Measurements from ENCODE around the gene GRM1.

GRM1 gene

GRCh38 chr6:146381486-146381885 lies 352.6 kb downstream of the GRM1 start:
- no peak for DNase-seq (ENCODE audit: low read depth)

- no peak for DNase-seq (ENCODE audit: low read depth)
Measured at GRCh38 chr6:146388736-146389364, 360.0 kb downstream of the GRM1 start.

DNA sequence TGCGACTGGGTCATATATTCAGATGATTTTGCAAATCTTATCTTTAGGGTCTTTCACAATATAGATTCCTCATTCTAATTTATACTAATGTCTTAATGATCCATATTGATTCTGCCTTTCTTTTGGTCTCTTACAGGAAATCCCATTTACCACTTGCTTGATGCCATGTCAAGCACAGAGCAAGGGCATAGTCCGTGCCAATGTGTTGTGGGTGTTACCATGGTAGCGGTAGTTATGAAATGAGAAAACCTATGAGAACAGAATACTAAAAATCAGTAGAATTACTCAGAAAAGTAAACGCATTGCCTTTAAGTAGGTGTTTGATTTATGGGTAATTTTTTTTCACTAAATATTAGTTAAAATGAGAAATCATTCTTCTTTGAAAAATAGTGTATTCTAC lies 360.9 kb downstream of the GRM1 start:
- DNase-seq (ENCODE audit: low read depth), result no peak

- no peak for DNase-seq (ENCODE audit: low read depth)
Measured at GRCh38 chr6:146397638-146398037, 368.8 kb downstream of the GRM1 start.

GRCh38 chr6:146402476-146402875 lies 373.6 kb downstream of the GRM1 start:
- no peak for DNase-seq (ENCODE audit: low read depth)

DNA sequence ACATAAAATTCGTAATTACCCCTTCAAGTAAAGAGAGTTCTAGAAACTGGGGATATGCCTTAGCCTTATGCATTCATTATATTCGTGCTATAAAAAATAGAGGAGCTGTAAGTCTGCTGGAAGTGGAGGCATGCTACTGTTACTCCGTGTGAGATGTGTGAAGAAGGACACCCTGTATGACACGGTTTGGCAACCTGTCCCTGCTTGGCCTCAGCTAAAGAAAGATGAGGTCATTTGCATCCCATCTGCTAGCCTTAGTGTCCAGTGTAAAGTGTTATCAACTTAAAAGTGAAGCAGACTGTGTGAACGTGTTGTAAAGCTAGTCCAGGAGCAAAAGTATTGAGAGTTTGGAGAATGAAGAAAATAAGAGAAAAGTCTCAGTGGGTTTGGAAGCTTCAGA lies 379.7 kb downstream of the GRM1 start:
- no peak for DNase-seq (ENCODE audit: low read depth)

- no peak for DNase-seq (ENCODE audit: low read depth)
Measured at GRCh38 chr6:146410851-146411595, 382.2 kb downstream of the GRM1 start.

DNA sequence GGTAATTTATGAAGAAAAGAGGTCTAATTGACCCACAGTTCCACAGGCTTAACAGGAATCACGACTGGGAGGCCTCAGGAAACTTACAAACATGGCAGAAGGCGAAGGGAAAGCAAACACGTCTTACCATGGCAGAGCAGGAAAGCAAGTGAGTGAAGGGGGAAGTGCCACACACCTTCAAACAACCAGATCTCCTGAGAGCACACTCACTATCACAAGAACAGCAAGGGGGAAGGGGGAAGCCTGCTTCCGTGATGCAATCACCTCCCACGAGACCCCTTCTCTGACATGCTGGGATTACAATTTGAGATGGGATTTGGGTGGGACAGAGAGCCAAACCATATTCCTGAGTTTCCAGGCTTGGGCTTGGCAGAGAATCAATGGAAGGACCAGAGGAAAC lies 390.7 kb downstream of the GRM1 start:
- DNase-seq (ENCODE audit: low read depth), result no peak

DNA sequence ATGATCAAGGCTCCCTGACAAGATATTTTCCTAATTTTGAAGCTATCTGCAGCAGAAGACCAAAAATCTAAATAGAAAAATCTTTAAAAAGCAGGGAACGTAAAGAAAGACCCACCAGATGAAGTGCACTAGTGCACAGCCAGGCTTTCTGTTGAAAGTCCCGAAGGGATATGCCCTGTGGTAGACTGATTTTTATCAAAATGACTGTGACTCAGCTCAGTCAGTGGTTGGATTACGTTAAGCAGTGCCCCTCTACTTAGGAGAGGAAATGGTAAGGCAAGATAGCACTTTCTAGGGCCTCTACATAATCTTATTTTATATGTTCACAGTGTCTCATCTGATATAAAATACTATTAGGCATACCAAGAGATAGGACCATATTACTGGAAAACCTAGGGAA lies 391.4 kb downstream of the GRM1 start:
- no peak for DNase-seq (ENCODE audit: low read depth)

DNA sequence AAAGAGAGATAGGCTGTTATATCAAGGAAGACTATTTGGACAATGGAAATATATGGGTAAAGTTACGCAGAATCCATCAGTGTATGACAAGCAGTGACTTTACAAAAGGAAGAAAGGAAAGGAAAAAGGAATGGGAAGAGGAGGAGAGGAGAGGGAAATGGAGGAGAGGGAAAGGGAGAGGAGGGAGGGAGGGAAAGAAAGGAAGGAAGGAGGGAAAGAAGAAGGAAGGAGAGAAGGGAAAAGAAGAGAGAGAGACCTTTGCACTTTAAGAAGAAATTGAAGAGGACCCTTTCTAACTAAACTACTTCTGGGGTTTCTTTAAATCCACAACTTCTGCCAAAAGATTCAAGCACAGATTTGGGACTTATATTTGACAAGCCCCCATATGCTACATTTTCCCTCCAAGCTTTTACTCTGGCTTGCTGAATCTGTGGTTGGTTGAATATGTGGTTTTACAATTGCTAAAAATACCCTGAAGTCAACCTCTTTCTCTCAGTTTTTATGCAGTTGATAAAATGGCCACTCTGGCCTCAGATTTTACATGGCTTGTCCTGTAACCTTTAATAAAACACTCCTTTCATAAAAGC lies 394.0 kb downstream of the GRM1 start:
- DNase-seq (ENCODE audit: low read depth), result no peak

DNA sequence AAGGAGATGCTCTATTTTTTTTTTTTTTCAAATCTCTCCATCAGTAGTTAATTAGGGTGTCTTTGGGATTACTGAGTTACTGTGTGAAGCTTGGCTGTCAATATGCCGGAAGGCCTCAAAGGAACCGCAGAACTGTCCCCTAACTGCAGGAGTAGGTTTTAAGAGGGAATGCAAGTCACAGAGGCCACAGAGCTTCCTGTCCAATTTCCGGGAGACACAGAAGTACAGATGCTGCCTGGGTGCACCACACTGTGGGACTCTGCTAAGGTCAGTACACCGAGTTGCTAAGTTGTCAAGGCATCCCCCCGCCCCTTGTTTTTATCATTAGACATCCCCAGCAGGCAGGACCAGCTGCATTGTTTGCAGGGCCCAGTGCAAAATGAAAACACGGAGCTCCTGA lies 394.6 kb downstream of the GRM1 start:
- DNase-seq (ENCODE audit: low read depth), result no peak

- no peak for DNase-seq (ENCODE audit: low read depth)
Measured at GRCh38 chr6:146426516-146426915, 397.7 kb downstream of the GRM1 start.

DNA sequence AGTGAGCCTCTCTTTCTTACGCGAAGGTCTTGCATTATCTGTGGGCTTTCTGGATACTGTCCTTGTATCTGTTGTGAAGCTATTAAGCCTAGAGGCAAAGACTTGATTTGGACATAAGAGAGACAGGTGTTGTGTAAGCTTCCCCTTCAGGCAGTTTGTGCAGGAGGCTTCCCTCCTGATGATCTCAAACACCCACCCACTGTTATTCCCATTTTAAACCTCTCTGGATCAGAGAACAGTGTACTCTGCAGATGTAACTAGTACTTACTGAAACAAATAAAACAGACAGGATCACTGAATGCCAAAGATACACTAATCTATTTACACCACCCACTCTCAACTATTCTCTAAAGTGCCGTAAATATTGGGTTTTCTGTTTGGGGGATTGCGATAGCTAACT lies 401.0 kb downstream of the GRM1 start:
- DNase-seq (ENCODE audit: low read depth), result no peak

DNA sequence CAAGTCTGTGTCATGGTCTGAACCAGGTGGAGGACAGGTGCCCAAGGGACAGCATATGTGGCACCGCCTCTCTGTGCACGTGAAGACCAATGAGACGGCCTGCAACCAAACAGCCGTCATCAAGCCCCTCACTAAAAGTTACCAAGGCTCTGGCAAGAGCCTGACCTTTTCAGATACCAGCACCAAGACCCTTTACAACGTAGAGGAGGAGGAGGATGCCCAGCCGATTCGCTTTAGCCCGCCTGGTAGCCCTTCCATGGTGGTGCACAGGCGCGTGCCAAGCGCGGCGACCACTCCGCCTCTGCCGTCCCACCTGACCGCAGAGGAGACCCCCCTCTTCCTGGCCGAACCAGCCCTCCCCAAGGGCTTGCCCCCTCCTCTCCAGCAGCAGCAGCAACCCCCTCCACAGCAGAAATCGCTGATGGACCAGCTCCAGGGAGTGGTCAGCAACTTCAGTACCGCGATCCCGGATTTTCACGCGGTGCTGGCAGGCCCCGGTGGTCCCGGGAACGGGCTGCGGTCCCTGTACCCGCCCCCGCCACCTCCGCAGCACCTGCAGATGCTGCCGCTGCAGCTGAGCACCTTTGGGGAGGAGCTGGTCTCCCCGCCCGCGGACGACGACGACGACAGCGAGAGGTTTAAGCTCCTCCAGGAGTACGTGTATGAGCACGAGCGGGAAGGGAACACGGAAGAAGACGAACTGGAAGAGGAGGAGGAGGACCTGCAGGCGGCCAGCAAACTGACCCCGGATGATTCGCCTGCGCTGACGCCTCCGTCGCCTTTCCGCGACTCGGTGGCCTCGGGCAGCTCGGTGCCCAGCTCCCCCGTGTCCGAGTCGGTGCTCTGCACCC lies 405.2 kb downstream of the GRM1 start:
- DNase-seq (ENCODE audit: low read depth), result no peak

- no peak for DNase-seq (ENCODE audit: low read depth)
Measured at GRCh38 chr6:146434732-146435390, 406.0 kb downstream of the GRM1 start.

DNA sequence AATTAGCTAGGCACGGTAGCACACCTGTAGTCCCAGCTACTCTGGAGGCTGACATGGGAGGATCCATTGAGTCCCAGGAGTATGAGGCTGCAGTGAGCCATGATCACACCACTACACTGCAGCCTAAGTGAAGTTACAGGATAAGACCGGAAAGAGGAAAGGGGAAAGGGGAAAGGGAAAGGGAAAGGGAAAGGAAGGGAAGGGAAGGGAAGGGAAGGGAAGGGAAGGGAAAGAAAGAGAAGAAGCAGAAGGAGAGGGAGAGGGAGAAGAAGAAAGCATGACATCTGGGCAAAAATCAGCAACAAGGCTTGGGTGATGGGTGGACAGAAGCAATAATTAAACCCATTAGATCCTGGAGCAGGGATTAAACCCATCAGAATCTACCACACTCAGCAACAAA lies 413.0 kb downstream of the GRM1 start:
- no peak for DNase-seq (ENCODE audit: low read depth)

DNA sequence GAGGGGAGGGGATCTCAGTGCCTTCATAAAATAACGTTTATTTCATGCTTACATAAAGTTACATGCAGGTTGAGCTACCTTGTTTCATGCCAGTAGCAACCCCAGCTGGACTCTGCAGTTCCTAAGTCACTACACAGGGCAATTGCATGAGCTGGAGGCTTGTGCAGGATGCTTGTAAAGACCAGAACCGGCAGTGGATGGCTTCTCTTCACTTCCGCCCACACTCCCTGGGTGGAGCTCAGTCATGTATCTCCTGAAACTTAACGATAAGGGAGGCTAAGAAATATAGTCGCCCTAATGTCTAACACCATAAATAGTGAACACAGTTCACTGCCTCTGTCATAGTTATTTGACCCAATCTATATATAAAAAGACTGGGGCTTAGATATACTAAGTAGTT lies 415.3 kb downstream of the GRM1 start:
- DNase-seq (ENCODE audit: low read depth), result no peak

GRCh38 chr6:146445233-146445632 lies 416.4 kb downstream of the GRM1 start:
- no peak for DNase-seq (ENCODE audit: low read depth)

GRCh38 chr6:146456886-146457285 lies 428.0 kb downstream of the GRM1 start:
- DNase-seq (ENCODE audit: low read depth), result no peak

DNA sequence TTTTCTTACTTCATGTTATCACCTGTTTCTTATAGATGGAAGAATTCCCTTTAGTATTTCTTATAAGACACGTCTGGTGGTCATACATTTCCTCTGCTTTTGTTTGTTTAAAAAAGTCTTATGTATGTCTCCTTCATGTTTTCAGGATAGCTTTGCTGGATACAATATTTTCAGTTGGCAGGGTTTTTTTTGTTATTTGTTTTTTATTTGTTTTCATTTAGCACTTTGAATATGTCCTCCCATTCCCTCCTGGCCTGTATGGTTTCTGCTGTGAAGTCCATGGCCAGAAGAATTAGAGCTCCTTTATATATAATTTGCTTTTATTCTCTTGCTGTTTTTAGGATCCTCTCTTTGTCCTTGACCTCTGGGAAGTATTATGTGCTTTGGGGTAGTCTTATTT lies 432.1 kb downstream of the GRM1 start:
- DNase-seq (ENCODE audit: low read depth), result no peak

GRCh38 chr6:146470091-146470770 lies 441.4 kb downstream of the GRM1 start:
- DNase-seq (ENCODE audit: low read depth), result no peak

GRCh38 chr6:146472918-146473317 lies 444.1 kb downstream of the GRM1 start:
- DNase-seq (ENCODE audit: low read depth), result no peak
